Stimulated activated CD4-positive, alpha-beta T cell treated with anti-CD3 and anti-CD28 coated beads, Interleukin-2, amount 100 ng/mL, for 4 hours (primary cell): ENCODE results near the gene PRC1.
A peak's percentile ranks its signal among the peaks of the same experiment; 100 is the strongest.
"Not testable (repeated sequence)": the region's sequence is repeated elsewhere in the genome, so short reads cannot be mapped to it uniquely, and the experiment has no call there.

ENCODE experiments used
- DNase-seq: peaks from one replicate; pipeline ENCODE4 v3.0.0-alpha.2; 2020; ENCODE audit warnings: low read depth

PRC1 gene

DNA sequence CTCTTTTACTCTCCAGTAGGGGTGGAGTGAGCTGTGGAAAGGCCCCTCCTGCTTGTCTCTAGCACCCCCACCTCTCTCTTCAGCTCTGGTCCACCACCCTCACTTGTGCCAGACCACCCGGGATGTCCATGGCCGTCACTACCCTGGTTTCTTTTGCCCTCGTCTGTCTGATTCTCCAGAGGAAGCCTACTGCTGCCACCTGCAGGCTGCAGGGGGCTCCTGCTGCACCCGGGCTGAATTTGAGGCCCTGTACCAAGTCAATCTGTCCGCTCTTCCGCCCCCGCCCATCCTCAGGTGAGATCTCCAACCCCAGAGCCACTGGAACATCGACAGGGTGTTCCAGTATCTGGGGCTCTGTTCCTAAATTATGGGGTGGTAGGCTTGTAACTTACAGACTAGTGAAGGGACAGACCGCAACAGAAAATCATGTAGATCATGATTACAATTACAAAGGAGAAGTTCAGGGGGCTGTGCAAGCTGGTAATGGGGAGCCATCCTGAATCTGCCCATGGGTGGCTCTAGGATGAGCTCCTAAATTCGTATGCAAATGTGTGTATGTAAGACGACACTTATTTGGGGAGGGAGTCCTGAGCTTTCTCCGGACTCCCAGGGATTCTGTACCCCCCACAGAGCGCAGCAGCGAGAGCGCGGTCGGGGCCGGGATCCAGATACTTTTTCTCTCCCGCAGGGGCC is 59.9 kb downstream of the PRC1 start:
- peak; percentile 78 for DNase-seq

DNA sequence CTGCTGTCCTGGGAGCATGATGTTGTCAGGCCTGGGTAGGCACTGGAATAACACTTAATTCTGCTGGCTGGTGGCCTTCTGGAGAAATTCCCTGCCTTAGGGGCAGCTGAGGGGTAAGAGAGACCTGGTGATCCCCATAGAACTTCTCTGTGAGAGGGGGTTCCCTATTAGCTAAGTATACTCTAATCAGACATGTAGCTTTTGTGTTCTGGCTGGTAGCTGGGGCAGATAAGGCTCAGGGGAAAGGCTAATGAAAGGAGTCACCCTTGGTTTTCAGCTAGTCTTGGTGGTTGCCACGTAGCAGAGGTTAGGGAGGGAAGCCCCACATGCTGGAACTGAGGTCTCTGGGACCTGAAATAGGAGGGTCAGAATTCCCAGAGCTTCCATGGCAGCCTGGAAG is 61.0 kb downstream of the PRC1 start:
- no peak for DNase-seq

DNA sequence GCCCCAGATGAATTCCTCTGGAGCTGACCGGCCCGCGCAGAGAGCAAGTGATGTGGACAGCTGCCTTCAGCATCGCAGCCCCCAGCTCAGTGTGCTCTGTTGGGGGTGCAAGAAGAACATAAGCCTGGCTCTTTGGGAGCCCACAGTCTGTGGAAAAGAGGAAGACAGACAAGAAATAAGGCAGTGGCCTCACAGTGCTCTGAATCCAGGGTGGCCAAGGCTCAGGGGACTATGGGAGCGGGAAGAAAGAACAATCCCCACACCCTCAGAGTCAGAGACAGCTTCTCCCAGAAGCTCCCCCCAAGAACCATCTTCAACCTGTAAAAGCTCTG is 61.7 kb downstream of the PRC1 start:
- no peak for DNase-seq

DNA sequence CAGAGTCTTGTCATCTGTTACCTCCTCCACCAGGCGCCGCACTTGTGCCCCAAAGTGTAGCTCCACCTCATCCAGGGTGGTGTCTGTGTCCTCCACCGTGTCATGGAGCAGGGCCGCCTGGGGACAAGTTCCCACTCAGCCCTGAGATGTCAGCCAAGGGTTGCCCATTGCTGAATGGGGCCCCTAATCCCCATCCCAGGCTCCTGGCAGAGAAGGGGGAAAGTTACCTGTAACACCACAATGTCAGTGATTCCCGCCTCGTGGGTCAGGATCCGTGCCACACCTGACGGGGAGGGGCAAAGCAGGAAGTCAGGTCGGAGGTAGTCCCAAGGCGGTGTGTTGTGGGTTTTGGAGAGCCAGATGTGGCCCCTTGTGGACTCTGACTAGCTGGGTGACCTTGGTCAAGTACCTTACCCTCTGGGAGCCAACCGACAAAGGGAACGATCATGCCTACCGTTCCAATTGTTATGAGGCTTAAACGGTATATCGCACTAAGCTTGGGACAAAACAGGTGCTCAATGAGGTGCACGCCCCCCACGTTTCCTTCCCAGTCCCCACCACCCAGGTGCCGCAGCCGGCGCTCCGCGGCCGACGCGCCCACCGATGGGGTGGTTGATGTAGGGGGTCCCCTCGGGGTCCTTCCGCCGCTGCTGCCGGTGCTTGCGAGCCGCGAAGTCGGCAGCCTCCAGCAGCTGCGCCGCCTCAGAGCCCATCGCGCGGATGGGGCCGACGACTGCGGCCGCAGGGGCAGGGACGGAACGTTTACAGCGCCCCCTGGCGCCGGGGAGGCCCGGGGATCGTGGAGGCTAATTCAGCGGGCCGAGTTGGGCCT is 62.3 kb downstream of the PRC1 start, which contains the start of gene HDDC3:
HDDC3 (minus strand) TSS at position 722 of the 832 bp plus-strand sequence; CDS start at position 713, 9 bp downstream.
- peak; percentile 81 for DNase-seq

DNA sequence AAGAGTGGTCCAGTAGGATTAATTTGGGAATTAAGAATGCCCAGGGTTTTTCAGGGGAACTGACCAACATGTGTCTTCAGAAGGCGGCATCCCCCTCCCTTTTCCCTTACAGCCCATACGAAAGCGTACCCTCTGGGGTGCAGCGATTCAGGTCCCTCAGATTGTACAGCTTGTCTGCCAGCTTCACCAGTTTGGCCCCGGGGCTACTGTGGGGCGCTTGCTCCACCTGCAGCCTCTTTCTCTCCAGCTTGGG is 62.8 kb downstream of the PRC1 start:
- no peak for DNase-seq

DNA sequence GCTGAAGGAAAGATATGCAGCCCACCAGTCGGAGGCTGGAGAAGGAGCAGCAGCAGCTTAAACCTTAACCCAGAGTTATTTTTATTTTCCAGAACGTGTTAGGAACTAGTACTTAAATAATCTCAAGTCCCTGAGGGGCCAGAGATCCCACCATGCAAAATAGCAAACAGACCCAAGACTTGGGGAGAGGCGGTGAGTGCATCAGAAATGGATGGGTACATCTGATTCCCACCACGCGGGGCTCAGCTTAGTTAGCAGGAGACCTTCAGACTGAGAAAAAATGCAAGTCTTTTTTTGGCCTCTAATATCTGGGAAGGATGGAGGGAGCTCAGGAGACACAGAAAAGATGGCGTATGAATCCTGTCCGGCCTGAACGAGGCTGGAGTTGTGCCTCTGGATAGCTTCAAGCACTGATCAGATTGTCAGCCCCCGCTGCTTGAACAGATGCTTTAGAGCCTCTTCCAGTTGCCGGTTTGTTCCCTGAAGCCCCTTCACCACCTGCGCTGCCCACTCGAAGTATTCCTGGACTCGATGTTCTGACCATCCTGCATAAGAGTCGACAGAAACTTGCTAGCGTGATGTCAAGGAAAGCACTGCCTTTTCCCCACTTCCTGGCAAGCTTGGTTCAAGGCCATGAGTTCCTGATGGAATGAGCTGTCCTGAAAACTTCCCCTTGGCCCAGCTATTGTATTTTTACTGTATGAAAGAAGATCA is 63.3 kb downstream of the PRC1 start:
- no peak for DNase-seq

DNA sequence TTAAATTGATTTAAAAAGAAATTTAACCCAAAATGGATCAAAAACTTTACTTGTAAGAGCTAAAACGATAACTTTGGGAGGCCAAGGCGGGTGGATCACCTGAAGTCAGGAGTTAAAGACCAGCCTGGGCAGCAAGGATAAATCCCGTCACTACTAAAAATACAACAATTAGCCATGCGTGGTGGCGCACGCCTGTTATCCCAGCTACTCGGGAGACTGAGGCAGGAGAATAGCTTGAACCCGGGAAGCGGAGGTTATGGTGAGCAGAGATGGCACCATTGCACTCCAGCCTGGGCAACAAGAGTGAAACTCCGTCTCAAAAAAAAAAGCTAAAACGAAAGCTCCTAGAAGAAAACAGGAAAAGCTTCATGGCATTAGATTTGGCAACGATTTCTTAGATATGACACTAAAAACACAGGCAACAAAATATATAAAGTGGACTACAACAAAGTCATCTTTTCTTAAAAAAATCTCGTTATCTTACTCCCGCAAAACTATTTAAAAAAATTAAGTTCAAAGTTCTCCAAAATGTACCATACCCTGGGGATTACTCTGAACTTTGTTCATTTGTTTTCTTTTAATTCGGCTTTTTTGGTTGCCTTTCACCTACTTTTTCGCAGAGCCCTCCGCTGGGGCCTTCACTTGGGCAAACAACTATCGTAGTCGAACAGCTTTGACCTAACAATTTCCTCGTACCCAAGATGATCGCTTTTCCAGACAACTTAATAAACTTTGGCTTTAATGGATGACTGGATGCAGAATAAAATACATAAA is 64.9 kb downstream of the PRC1 start:
- no peak for DNase-seq

DNA sequence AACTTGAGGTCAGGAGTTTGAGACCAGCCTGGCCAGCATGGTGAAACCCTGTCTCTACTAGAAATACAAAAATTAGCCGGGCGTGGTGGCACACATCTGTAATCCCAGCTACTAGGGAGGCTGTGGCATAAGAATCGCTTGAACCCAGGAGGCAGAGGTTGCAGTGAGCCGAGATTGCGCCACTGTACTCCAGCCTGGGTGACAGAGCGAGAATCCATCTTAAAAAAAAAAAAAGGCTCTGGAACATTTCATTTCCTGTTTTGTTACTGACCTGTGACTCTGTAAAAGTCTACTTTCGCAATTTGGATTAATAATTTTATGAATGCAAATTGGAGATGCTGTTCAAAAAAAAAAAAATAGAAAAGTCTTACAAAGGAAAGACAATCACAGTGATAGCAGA is 66.2 kb downstream of the PRC1 start:
- DNase-seq: not testable (repeated sequence)

DNA sequence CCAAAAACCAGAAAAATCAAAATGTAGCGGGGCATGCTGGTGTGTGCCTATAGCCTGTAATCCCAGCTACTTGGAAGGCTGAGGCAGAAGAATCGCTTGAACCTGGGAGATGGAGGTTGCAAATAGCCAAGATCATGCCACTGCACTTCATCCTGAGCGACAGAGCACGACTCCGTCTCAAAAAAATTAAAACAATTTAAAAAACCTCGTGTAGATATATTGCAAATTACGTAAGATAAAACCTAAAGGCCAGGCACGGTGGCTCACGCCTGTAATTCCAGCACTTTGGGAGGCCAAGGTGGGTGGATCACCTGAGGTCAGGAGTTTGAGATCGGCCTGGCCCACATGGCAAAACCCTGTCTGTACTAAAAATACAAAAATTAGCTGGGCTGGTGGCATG is 67.6 kb downstream of the PRC1 start:
- not testable (repeated sequence) for DNase-seq

DNA sequence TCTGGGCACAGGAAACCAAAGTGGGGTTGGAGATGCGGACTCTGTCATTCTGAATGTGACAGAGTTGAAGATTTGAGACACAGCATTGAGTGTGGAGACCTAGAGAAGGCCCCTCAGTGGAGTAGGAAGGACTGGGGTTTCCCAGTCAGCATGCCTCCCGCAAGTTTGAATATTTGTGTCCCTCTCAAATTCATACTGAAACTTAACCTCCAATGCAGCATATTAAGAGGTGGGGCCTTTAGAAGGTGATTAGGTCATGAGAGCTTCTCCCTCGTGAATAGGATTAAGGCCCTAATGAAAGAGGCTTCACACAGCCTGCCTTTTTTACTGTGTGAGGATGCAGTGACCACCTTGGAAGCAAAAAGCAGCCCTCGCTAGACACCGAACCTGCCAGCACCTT is 70.0 kb downstream of the PRC1 start:
- DNase-seq: no peak

DNA sequence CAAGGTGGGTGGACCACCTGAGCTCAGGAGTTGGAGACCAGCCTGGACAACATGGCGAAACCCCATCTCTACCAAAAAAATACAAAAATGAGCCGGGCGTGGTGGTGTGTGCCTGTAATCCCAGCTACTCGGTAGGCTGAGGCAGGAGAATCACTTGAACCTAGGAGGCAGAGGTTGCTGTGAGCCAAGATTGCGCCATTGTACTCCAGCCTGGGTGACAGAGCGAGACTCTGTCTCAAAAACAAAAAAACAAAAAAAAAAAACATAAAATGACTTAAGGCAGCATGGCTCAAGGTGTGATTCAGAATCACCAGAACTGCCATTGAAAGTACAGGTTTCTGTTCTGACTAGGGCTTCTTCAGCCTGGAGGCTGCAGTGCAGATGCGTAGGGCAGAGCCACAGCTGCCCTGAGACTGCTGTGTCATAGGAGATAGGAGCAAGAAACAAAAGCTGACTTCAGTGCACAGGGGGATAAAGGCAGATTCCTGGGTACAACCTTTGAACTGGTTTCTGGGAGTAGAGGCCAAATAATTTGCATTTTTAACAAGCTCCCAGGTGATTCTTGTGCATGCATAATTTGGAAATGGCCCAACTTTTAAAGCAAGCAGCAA is 71.5 kb downstream of the PRC1 start:
- not testable (repeated sequence) for DNase-seq

DNA sequence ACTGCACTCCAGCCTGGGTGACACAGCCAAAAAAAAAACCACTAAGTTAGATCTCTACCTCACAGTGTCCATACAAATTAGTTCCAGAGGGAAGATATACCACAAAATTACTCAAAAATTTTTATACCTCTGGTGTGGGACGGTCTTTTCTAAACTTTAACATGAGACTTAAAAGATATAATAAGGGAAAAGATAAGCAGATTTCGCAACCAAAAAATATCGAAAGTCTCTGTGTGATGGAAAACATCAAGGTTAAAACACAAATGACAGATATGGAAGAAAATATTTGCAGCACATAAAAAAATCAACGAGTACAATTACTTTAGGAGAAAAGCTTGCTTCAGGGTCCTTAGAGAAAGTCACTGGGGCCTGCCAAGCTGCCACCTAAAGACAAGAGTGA is 72.4 kb downstream of the PRC1 start:
- DNase-seq: no peak

DNA sequence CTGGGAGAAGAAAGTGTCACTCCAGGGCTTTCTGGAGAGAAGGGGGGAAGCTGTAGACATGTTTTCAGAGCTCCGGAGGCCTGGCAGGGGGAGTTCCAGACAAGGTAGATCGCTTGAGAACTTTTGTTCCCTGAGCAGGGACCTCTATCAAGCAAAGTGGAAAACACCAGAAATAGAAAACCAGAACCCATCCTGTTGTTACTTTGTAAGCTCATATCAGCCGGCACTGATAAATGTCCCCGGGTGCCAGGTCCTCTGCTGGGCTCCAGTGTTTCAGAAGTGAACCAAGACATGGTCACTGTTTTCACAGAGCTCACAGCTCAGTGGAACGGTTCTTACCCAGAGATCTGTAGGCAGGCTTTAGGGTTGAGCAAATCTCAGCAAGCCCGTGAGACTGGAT is 75.5 kb downstream of the PRC1 start:
- DNase-seq: no peak

DNA sequence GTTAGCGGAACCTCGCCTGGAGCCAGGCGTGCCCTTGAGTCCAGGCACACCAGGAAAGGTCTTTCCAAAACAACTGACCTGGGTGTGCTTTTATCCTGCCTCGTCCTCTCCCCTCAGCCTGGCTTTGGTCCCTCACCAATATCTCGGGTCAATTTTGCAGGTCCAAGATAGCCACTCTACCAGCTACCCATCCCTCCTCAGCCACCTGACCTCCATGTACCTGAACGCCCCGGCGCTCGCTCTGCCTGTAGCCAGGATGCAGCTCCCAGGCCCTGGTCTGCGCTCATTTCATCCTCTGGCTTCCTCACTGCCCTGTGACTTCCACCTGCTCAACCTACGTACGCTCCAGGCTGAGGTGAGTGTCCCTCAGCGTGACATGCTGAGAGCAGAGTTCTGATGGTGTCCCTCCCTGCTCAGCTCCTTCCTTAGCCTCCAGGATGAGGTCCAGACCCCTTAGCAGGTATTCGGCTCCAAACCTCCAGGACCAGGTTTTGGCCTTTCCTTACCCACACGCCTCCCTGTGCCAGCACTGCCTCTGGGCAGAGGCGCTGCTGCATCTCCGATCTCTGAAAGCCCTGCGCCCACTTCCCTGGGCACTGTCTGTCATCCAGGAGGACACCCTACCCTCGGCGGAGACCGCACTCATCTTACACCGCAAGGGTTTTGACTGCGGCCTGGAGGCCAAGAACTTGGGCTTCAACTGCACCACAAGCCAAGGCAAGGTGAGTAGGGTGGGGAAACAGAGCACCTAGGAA is 76.1 kb downstream of the PRC1 start:
- DNase-seq: no peak

DNA sequence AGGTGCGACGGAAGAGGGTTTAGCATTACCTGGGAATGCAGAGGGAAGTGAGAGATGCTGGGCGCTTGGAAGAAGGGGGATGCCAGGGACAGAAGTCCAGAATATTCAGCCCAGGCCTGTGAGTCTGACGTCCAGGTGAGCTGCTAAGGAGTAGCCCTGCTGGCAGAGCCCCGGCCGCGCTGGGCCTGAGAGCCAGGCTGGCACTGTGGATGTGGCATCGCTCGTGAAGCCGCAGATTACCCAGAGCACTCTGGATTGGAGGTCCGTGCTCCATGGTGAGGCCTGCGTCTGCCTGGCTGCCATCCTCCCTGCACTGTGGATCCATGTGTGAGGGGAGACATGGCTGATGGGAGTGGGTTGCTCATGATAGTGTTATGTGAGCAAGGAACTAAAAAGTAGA is 76.8 kb downstream of the PRC1 start:
- no peak for DNase-seq

DNA sequence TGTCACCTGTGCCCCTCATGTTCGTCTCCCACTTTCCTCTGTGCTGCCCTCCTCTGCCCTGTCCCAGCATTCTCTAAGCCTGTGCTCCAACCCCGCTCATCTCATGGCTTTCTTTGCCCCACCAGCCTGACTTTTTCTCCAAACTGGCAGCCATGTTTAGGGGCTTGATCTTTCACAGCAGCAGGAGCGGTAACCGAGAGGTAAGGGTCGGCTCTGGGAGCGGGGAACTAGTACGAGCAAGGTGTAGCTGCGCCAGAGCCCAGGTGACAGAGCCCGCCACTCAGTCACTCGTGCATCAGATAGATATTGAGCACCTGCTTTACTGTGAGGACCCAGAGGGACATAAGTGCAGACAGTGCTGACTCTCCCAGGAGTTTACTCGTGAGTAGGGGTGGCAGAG is 77.9 kb downstream of the PRC1 start:
- no peak for DNase-seq
